ENCODE data around the gene PANK3. TPM values are rescaled to one million over a fixed set of nuclear protein-coding genes. Genes with fewer than 3 reads are reported as not detected.
"Not testable (repeated sequence)": the region's sequence is repeated elsewhere in the genome, so short reads cannot be mapped to it uniquely, and the experiment has no call there.

Gene PANK3
- total and polyA plus RNA-seq, 9 of the 15 experiments (the other 6 are each of a cell fraction or from before 2014, with no cell fraction given): 5.9 to 50.4 (median 29.7) TPM

- TF ChIP-seq NR4A1, ATF1, ZNF740 (CRISPR knock-in tag; IDR thresholded peaks at IDR 0.05): not testable (repeated sequence)
- peak; percentile 97 for TF ChIP-seq NR4A1 (tag; IDR thresholded peaks at IDR 0.05)
- TF ChIP-seq HIVEP1 (CRISPR knock-in tag; IDR thresholded peaks at IDR 0.05): peak; percentile 85; the same call in 1 of the 2 replicates
- TF ChIP-seq PYGO2 (tag; IDR thresholded peaks at IDR 0.05): peak; percentile 71; the same call in 1 of the 2 replicates
- TF ChIP-seq ID3 (CRISPR knock-in tag; IDR thresholded peaks at IDR 0.05): 0 out of 2 replicates have a peak, but pooled peaks have one; percentile 6
- peak; percentile 47; the same call in 1 of the 2 replicates for TF ChIP-seq ID3 (tag; IDR thresholded peaks at IDR 0.05)
- 0 out of 2 replicates have a peak, but pooled peaks have one; percentile 50 for TF ChIP-seq FOXO4 (CRISPR knock-in tag; IDR thresholded peaks at IDR 0.05)
- TF ChIP-seq ZNF311 (CRISPR knock-in tag; IDR thresholded peaks at IDR 0.05): peak; percentile 89
- TF ChIP-seq SMAD3 (CRISPR knock-in tag; conservative IDR thresholded peaks at IDR 0.05): peak; percentile 84
- peak; percentile 89; the same call in 1 of the 2 replicates for TF ChIP-seq KLF6 (CRISPR knock-in tag; IDR thresholded peaks at IDR 0.05; ENCODE audit: borderline replicate concordance)
- TF ChIP-seq ELF2 (CRISPR knock-in tag; IDR thresholded peaks at IDR 0.05): 0 out of 2 replicates have a peak, but pooled peaks have one; percentile 31
- peak; percentile 65 for TF ChIP-seq SMAD4 (CRISPR knock-in tag; conservative IDR thresholded peaks at IDR 0.05)
- TF ChIP-seq SP1 (CRISPR knock-in tag; IDR thresholded peaks at IDR 0.05): peak; percentile 51; the same call in 1 of the 2 replicates
- 0 out of 2 replicates have a peak, but pooled peaks have one; percentile 55 for TF ChIP-seq RREB1 (CRISPR knock-in tag; IDR thresholded peaks at IDR 0.05)
- TF ChIP-seq ATF1 (tag; IDR thresholded peaks at IDR 0.05): peak; percentile 46
- peak in 1 of 2 experiments; percentile 83; a peak in 2 of 4 replicates for TF ChIP-seq ZNF740 (tag; IDR thresholded peaks at IDR 0.05)
- TF ChIP-seq ZNF766 (CRISPR knock-in tag; conservative IDR thresholded peaks at IDR 0.05): peak; percentile 91
- TF ChIP-seq ZNF165 (CRISPR knock-in tag; IDR thresholded peaks at IDR 0.05; ENCODE audit: borderline replicate concordance): 0 out of 2 replicates have a peak, but pooled peaks have one; percentile 48
Observed at GRCh38 chr5:168580814-168581469, 1.8 kb upstream of the PANK3 start (continued).

Measured in K562 (cell line).